ENCODE measurements around the gene SLC5A9. TPM values are rescaled to one million over a fixed set of nuclear protein-coding genes. Genes with fewer than 3 reads are reported as not detected.
A peak's percentile ranks its signal among the peaks of the same experiment; 100 is the strongest.

The SLC5A9 gene
- total RNA-seq, 1 donor from 2014 or later, result not detected

GRCh38 chr1:48230236-48230635 lies 7.7 kb downstream of the SLC5A9 start:
- Mint-ChIP-seq H3K27ac (ENCODE audit: unreplicated experiment) (no peak overlapping the region), H3K36me3 (ENCODE audit: low read depth, unreplicated experiment) (no peaks in the 10 kb centered on the region)
- no peak for FAIRE-seq

GRCh38 chr1:48232722-48233121 lies 10.2 kb downstream of the SLC5A9 start:
- Mint-ChIP-seq H3K27me3 (ENCODE audit: low read depth, unreplicated experiment) (peaks cover 41% of the 10 kb centered on the region), H3K9me3 (ENCODE audit: unreplicated experiment) (no peaks in the 10 kb centered on the region), H3K4me1 (ENCODE audit: low read depth, unreplicated experiment) (no peaks in the 10 kb centered on the region), H3K36me3 (ENCODE audit: low read depth, unreplicated experiment) (no peaks in the 10 kb centered on the region), H3K4me3 (ENCODE audit: unreplicated experiment) (no peak overlapping the region), H3K27ac (ENCODE audit: unreplicated experiment) (no peak overlapping the region)
- TF ChIP-seq CTCF (IDR thresholded peaks at IDR 0.05; ENCODE audit: insufficient read depth, low read depth, low read length) (no peak), EZH2 (IDR thresholded peaks at IDR 0.05; ENCODE audit: insufficient read depth, low read length) (no peak)
- no peaks in the 10 kb centered on the region for H3K36me3 ChIP-seq (ENCODE audit: insufficient read depth, low read length)
- no peaks in the 10 kb centered on the region for H4K20me1 ChIP-seq (ENCODE audit: insufficient read depth, low read length)
- FAIRE-seq (no peak), DNase-seq (ENCODE audit: low read depth) (no peak)
- no peak overlapping the region for H3K27ac ChIP-seq (ENCODE audit: low read depth, low read length)
- H3K4me1 ChIP-seq (ENCODE audit: insufficient read depth, low read length), result no peaks in the 10 kb centered on the region
- no peaks in the 10 kb centered on the region for H3K27me3 ChIP-seq (ENCODE audit: insufficient read depth, low read length)
- no peak overlapping the region for H3K9ac ChIP-seq (ENCODE audit: low read length)
- H3K4me3 ChIP-seq (ENCODE audit: insufficient read depth, low read depth, low read length), result no peak overlapping the region
- H3K9me3 ChIP-seq (ENCODE audit: insufficient read depth, low read depth, low read length), result no peaks in the 10 kb centered on the region
- H3K79me2 ChIP-seq (ENCODE audit: insufficient read depth, low read length), result no peaks in the 10 kb centered on the region
- H2AFZ ChIP-seq (ENCODE audit: low read depth, low read length), result no peak overlapping the region
- no peak overlapping the region for H3K4me2 ChIP-seq (ENCODE audit: low read length)

More at GRCh38 chr1:48230236-48230635, 7.7 kb downstream of the SLC5A9 start:
- no peak overlapping the region for H2AFZ ChIP-seq (ENCODE audit: low read depth, low read length)
- Mint-ChIP-seq H3K27me3 (ENCODE audit: low read depth, unreplicated experiment) (peaks cover 43% of the 10 kb centered on the region), H3K4me3 (ENCODE audit: unreplicated experiment) (no peak overlapping the region), H3K9me3 (ENCODE audit: unreplicated experiment) (no peaks in the 10 kb centered on the region), H3K4me1 (ENCODE audit: low read depth, unreplicated experiment) (no peaks in the 10 kb centered on the region)
- TF ChIP-seq EZH2 (IDR thresholded peaks at IDR 0.05; ENCODE audit: insufficient read depth, low read length) (no peak), CTCF (IDR thresholded peaks at IDR 0.05; ENCODE audit: insufficient read depth, low read depth, low read length) (no peak)
- H3K27ac ChIP-seq (ENCODE audit: low read depth, low read length), result no peak overlapping the region
- no peaks in the 10 kb centered on the region for H3K27me3 ChIP-seq (ENCODE audit: insufficient read depth, low read length)
- H3K36me3 ChIP-seq (ENCODE audit: insufficient read depth, low read length), result no peaks in the 10 kb centered on the region
- no peak overlapping the region for H3K9ac ChIP-seq (ENCODE audit: low read length)
- H3K4me2 ChIP-seq (ENCODE audit: low read length), result no peak overlapping the region
- H3K4me1 ChIP-seq (ENCODE audit: insufficient read depth, low read length), result no peaks in the 10 kb centered on the region
- no peaks in the 10 kb centered on the region for H3K79me2 ChIP-seq (ENCODE audit: insufficient read depth, low read length)
- no peak overlapping the region for H3K4me3 ChIP-seq (ENCODE audit: insufficient read depth, low read depth, low read length)
- no peaks in the 10 kb centered on the region for H4K20me1 ChIP-seq (ENCODE audit: insufficient read depth, low read length)
- no peaks in the 10 kb centered on the region for H3K9me3 ChIP-seq (ENCODE audit: insufficient read depth, low read depth, low read length)
- no peak for DNase-seq (ENCODE audit: low read depth)

GRCh38 chr1:48233666-48234485 lies 11.4 kb downstream of the SLC5A9 start:
- H3K27me3 ChIP-seq (ENCODE audit: insufficient read depth, low read length), result no peaks in the 10 kb centered on the region
- H3K27ac ChIP-seq (ENCODE audit: low read depth, low read length), result no peak overlapping the region
- no peaks in the 10 kb centered on the region for H4K20me1 ChIP-seq (ENCODE audit: insufficient read depth, low read length)
- H3K36me3 Mint-ChIP-seq (ENCODE audit: low read depth, unreplicated experiment), result no peaks in the 10 kb centered on the region
- no peak overlapping the region for H3K4me3 Mint-ChIP-seq (ENCODE audit: unreplicated experiment)
- peaks cover 44% of the 10 kb centered on the region for H3K27me3 Mint-ChIP-seq (ENCODE audit: low read depth, unreplicated experiment)
- no peaks in the 10 kb centered on the region for H3K36me3 ChIP-seq (ENCODE audit: insufficient read depth, low read length)
- H3K4me3 ChIP-seq (ENCODE audit: insufficient read depth, low read depth, low read length), result no peak overlapping the region
- no peaks in the 10 kb centered on the region for H3K4me1 ChIP-seq (ENCODE audit: insufficient read depth, low read length)
- H3K9me3 ChIP-seq (ENCODE audit: insufficient read depth, low read depth, low read length), result no peaks in the 10 kb centered on the region
- DNase-seq (ENCODE audit: low read depth) (no peak), FAIRE-seq (no peak)
- no peak overlapping the region for H3K9ac ChIP-seq (ENCODE audit: low read length)
- H3K27ac Mint-ChIP-seq (ENCODE audit: unreplicated experiment), result peak overlapping the region; percentile 41
- no peak for TF ChIP-seq EZH2 (IDR thresholded peaks at IDR 0.05; ENCODE audit: insufficient read depth, low read length)
- no peak for TF ChIP-seq CTCF (IDR thresholded peaks at IDR 0.05; ENCODE audit: insufficient read depth, low read depth, low read length)
- H3K4me2 ChIP-seq (ENCODE audit: low read length), result no peak overlapping the region
- H3K79me2 ChIP-seq (ENCODE audit: insufficient read depth, low read length), result no peaks in the 10 kb centered on the region
- H2AFZ ChIP-seq (ENCODE audit: low read depth, low read length), result no peak overlapping the region
- H3K9me3 Mint-ChIP-seq (ENCODE audit: unreplicated experiment), result no peaks in the 10 kb centered on the region
- no peaks in the 10 kb centered on the region for H3K4me1 Mint-ChIP-seq (ENCODE audit: low read depth, unreplicated experiment)

All from astrocyte (in vitro differentiated cells and primary cell).